Measurements from ENCODE around the gene TMEM39B.
"Not testable (repeated sequence)": the region's sequence is repeated elsewhere in the genome, so short reads cannot be mapped to it uniquely, and the experiment has no call there.

TMEM39B gene

GRCh38 chr1:32113436-32113835, 40.7 kb downstream of the TMEM39B start:
- DNase-seq, result not testable (repeated sequence)

GRCh38 chr1:32114420-32114819, 41.7 kb downstream of the TMEM39B start:
- DNase-seq, result no peak

- no peak for DNase-seq
Measured at GRCh38 chr1:32115496-32115895, 42.8 kb downstream of the TMEM39B start.

- DNase-seq, result no peak
Measured at GRCh38 chr1:32116531-32116930, 43.8 kb downstream of the TMEM39B start.

GRCh38 chr1:32122151-32122550, 49.4 kb downstream of the TMEM39B start:
- DNase-seq, result no peak

GRCh38 chr1:32123361-32123760, 50.6 kb downstream of the TMEM39B start:
- DNase-seq, result not testable (repeated sequence)

- no peak for DNase-seq
Measured at GRCh38 chr1:32125313-32125712, 52.6 kb downstream of the TMEM39B start.

- no peak for DNase-seq
Measured at GRCh38 chr1:32126770-32127169, 54.0 kb downstream of the TMEM39B start.

- no peak for DNase-seq
Measured at GRCh38 chr1:32127409-32128198, 54.9 kb downstream of the TMEM39B start.

GRCh38 chr1:32128479-32128878, 55.7 kb downstream of the TMEM39B start:
- DNase-seq, result no peak

- no peak for DNase-seq
Measured at GRCh38 chr1:32128964-32129363, 56.2 kb downstream of the TMEM39B start.

GRCh38 chr1:32133950-32134280, 61.2 kb downstream of the TMEM39B start:
- not testable (repeated sequence) for DNase-seq

GRCh38 chr1:32137111-32137510, 64.4 kb downstream of the TMEM39B start:
- no peak for DNase-seq

GRCh38 chr1:32138965-32139364, 66.2 kb downstream of the TMEM39B start:
- DNase-seq, result no peak

- no peak for DNase-seq
Measured at GRCh38 chr1:32142446-32143301, 69.9 kb downstream of the TMEM39B start.

GRCh38 chr1:32143302-32143695, 70.6 kb downstream of the TMEM39B start:
- not testable (repeated sequence) for DNase-seq

GRCh38 chr1:32144033-32144432, 71.3 kb downstream of the TMEM39B start:
- DNase-seq, result no peak

- DNase-seq, result not testable (repeated sequence)
Measured at GRCh38 chr1:32147799-32148198, 75.1 kb downstream of the TMEM39B start.

GRCh38 chr1:32150847-32151246, 78.1 kb downstream of the TMEM39B start:
- no peak for DNase-seq

GRCh38 chr1:32151319-32151787, 78.6 kb downstream of the TMEM39B start:
- DNase-seq, result no peak
